Panc1 (cell line): ENCODE data around the gene CRYAB.
"Not testable (repeated sequence)": the region's sequence is repeated elsewhere in the genome, so short reads cannot be mapped to it uniquely, and the experiment has no call there.

Experiments
- CTCF ChIP-seq: fragments of 450-650 bp; IDR thresholded peaks from 2 replicates; pipeline ENCODE4 v1.5.1; 2017; ENCODE audit warnings: mild to moderate bottlenecking
- POLR2AphosphoS5 ChIP-seq: IDR thresholded peaks from 2 replicates; pipeline ENCODE4 v1.6.1; 2012; ENCODE audit warnings: mild to moderate bottlenecking, low read depth, low read length, moderate library complexity
- SIN3A ChIP-seq: IDR thresholded peaks from 2 replicates; pipeline ENCODE4 v1.6.1; 2012; ENCODE audit warnings: low read depth, mild to moderate bottlenecking, low read length, moderate library complexity, borderline replicate concordance; ENCODE audit not compliant: insufficient read depth

GRCh38 chr11:111933176-111933575 is 21.6 kb upstream of the CRYAB start:
- TF ChIP-seq CTCF, SIN3A, POLR2AphosphoS5: not testable (repeated sequence)
